Lower leg skin (tissue), 3 donors: ENCODE data around the gene MEF2D.

Experiments
- POLR2A ChIP-seq, 2 donors: fragments of 450-650 bp; IDR thresholded peaks; one replicate each; pipeline ENCODE4 v1.6.1; 2016 to 2017; ENCODE audit warnings: antibody characterized with exemption in 2 of 2, mild to moderate bottlenecking in 1 of 2, moderate library complexity in 1 of 2
- TF ChIP-seq, protein P1 (sequence below), 3 donors: fragments of 450-650 bp; IDR thresholded peaks; one replicate each; pipeline ENCODE4 v1.5.1; 2016; ENCODE audit warnings: antibody characterized with exemption in 3 of 3, mild to moderate bottlenecking in 3 of 3, moderate library complexity in 2 of 3

DNA sequence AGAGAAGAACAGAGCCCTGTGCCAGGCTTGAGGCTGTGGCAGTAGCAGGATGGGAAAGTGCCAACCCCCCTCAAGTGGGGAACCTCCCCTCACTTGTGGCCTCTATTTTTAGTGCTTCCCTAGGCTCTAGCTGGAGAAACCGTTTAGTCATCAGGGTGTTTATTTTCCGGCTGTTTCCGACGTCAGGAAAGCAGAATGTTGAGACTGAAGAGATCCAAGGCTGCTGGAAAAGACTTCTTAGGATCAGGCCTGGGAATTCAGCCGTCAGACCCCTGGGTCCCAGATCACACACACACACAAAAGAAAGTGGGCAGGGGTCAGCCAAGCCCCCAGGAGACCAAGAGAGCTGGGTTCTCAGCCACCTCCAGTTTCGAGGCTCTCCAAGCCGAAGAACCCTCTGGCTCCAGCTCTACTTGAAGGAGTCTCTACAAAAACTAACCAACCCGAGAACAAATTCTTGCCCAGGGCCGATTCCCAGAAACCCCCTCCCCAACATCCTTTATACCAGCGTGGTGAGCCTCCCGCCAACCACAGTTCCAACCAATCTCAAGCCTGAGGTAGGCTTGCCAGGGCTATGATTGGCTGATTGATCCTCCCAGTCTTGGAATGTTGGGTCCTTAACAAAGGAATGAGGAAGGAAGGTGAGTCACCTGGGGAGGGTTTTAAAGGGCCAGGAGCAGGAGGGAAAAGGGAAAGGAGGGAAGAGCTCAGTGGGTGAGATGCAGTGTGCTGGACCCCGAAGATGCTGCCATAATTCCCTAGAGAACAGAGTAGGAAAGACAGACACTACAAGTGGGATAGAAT, 2.5 kb upstream of the MEF2D start:
- TF ChIP-seq POLR2A (IDR thresholded peaks at IDR 0.05) = no peak
- TF ChIP-seq, protein P1, sequence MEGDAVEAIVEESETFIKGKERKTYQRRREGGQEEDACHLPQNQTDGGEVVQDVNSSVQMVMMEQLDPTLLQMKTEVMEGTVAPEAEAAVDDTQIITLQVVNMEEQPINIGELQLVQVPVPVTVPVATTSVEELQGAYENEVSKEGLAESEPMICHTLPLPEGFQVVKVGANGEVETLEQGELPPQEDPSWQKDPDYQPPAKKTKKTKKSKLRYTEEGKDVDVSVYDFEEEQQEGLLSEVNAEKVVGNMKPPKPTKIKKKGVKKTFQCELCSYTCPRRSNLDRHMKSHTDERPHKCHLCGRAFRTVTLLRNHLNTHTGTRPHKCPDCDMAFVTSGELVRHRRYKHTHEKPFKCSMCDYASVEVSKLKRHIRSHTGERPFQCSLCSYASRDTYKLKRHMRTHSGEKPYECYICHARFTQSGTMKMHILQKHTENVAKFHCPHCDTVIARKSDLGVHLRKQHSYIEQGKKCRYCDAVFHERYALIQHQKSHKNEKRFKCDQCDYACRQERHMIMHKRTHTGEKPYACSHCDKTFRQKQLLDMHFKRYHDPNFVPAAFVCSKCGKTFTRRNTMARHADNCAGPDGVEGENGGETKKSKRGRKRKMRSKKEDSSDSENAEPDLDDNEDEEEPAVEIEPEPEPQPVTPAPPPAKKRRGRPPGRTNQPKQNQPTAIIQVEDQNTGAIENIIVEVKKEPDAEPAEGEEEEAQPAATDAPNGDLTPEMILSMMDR (IDR thresholded peaks at IDR 0.05) = no peak
